CD4-positive, alpha-beta T cell treated with Interferon alpha-2 for 1 hour (primary cell): ENCODE measurements around the gene SPI1.
A peak's percentile ranks its signal among the peaks of the same experiment; 100 is the strongest.

Experiments
- DNase-seq, 2 donors: peaks; one replicate each; pipeline ENCODE4 v3.0.0-alpha.2; 2020 to 2022

SPI1 gene

GRCh38 chr11:47378010-47378835 lies at the start of gene SPI1:
TSS of gene SPI1 (minus strand) at chr11:47378547. CDS start at chr11:47378353, 194 bp downstream.
- DNase-seq = peak in 1 of 2 donors; percentile 74

- peak; percentile 97 to 98 for DNase-seq
These were observed 48.0 kb upstream of the SPI1 start, which contains the start of gene PSMC3 for GRCh38 chr11:47426062-47426956. TSS of gene PSMC3 (minus strand) at chr11:47426439. CDS start at chr11:47426279, 160 bp downstream.

GRCh38 chr11:47425611-47426010 lies 47.3 kb upstream of the SPI1 start:
- DNase-seq = no peak

GRCh38 chr11:47418454-47419259 lies 40.3 kb upstream of the SPI1 start:
- DNase-seq = no peak

DNA sequence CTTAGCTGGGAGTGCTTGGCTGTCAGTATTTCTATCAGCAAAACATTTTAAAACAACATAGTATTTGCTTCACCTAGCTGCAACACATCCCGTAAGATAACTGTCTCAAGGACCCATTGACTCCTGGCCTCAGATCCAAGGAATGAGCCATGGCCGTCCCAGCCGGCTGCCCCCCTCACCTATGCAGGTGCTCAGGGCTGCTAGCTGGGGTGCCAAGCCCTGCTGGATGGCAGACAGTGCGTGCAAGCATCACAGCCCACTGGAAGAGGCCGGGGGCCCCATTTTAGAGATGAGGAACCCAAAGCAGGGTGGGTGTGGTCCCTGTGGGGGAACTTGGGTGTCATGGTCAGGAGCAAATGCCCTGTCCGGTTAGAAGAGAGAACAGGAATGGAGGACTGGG lies 39.4 kb upstream of the SPI1 start:
- no peak for DNase-seq

DNA sequence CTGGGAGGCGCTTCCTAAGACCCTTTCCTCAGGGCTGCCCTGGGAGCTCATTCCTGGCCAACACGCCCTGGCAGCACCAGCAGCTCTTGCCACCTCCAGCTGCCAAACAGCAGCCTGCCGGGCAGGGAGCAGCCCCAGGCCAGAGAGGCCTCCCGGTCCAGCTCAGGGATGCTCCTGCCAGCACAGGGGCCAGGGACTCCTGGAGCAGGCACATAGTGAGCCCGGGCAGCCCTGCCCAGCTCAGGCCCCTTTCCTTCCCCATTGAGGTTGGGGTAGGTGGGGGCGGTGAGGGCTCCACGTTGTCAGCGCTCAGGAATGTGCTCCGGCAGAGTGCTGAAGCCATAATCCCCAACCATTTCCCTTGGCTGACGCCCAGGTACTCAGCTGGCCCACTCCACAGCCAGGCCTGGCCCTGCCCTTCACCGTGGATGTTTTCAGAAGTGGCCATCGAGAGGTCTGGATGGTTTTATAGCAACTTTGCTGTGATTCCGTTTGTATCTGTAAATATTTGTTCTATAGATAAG lies 37.7 kb upstream of the SPI1 start:
- DNase-seq = no peak

DNA sequence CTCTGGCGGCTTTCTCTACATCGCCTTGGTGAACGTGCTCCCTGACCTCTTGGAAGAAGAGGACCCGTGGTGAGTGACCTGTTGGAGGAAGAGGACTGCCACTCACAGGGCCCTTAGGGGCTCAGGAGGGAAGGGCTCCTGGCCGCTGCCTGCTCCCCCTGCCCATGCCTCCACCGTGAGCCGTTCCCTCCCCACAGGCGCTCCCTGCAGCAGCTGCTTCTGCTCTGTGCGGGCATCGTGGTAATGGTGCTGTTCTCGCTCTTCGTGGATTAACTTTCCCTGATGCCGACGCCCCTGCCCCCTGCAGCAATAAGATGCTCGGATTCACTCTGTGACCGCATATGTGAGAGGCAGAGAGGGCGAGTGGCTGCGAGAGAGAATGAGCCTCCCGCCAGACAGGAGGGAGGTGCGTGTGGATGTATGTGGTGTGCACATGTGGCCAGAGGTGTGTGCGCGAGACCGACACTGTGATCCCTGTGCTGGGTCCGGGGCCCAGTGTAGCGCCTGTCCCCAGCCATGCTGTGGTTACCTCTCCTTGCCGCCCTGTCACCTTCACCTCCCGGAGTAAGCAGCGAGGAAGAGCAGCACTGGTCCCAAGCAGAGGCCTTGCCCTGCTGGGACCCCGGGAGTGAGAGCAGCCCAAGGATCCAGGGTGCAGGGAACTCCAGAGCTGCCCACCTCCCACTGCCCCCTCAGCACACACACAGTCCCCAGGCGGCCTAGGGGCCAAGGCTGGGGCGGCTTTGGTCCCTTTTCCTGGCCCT lies 36.9 kb upstream of the SPI1 start:
- DNase-seq = no peak

DNA sequence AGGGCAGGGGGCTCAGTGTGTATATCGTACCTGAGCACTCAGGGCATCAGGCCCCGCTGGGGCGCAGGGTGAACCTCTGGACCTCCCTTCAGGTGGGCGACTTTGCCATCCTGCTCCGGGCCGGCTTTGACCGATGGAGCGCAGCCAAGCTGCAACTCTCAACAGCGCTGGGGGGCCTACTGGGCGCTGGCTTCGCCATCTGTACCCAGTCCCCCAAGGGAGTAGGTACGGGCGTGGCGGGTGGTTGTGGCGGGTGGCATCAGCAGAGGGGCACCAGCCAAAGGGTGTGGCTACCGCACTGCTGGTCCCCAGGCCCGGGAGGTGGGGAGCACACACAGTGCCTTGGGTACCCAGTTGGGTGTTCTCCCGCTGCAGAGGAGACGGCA lies 36.3 kb upstream of the SPI1 start:
- DNase-seq = no peak

GRCh38 chr11:47413908-47414684 lies 35.7 kb upstream of the SPI1 start:
- DNase-seq = no peak

DNA sequence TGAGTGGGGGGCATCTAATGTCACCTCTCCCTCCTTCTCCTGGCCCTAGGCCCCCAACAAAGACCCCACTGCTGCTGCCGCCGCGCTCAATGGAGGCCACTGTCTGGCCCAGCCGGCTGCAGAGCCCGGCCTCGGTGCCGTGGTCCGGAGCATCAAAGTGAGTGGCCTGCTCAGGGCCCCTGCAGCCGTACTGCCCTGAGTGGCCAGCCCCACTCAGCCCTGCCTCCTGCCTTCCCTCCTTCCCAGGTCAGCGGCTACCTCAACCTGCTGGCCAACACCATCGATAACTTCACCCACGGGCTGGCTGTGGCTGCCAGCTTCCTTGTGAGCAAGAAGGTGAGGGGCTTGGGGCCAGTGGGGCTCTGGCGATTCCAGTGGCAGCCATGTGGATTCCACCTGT lies 35.0 kb upstream of the SPI1 start:
- DNase-seq = no peak

DNA sequence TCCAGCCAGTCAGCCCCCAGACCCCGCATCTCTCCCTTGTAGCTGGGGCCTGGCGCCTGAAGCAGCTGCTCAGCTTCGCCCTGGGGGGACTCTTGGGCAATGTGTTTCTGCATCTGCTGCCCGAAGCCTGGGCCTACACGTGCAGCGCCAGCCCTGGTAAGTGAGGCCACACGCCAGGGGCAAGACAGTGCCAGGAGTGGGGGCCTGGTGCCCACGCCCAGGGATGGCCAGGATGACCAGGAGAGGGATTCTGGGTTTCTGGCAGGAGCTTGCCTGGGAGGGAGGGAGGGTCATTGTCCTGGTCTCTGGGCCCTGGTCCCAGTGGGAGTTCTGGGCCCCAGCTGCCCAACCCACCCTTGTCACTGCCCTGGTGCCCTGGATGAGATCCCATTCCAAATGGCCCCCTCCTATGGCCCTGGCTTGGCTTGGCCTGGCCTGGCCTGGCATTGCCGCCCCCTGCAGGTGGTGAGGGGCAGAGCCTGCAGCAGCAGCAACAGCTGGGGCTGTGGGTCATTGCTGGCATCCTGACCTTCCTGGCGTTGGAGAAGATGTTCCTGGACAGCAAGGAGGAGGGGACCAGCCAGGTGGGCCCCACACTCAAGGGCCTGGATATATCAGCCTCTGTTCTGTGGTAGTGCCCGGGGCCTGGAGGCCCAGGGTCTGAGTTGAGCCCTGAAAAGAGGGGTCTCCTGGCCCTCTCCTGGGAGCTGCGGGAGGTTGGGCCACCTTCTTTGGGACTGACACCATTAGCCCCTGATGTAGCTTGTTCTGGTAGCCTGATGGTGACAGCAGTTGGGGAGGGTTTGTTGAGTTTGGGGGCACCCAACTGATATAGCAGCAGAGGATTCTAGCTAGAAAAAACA lies 33.8 kb upstream of the SPI1 start:
- peak; percentile 57 to 64 for DNase-seq

- DNase-seq = no peak
These were observed 32.3 kb upstream of the SPI1 start for GRCh38 chr11:47410370-47411264.

- DNase-seq = no peak
These were observed 31.4 kb upstream of the SPI1 start for GRCh38 chr11:47409440-47410369.

GRCh38 chr11:47408598-47409439 lies 30.5 kb upstream of the SPI1 start:
- no peak for DNase-seq

DNA sequence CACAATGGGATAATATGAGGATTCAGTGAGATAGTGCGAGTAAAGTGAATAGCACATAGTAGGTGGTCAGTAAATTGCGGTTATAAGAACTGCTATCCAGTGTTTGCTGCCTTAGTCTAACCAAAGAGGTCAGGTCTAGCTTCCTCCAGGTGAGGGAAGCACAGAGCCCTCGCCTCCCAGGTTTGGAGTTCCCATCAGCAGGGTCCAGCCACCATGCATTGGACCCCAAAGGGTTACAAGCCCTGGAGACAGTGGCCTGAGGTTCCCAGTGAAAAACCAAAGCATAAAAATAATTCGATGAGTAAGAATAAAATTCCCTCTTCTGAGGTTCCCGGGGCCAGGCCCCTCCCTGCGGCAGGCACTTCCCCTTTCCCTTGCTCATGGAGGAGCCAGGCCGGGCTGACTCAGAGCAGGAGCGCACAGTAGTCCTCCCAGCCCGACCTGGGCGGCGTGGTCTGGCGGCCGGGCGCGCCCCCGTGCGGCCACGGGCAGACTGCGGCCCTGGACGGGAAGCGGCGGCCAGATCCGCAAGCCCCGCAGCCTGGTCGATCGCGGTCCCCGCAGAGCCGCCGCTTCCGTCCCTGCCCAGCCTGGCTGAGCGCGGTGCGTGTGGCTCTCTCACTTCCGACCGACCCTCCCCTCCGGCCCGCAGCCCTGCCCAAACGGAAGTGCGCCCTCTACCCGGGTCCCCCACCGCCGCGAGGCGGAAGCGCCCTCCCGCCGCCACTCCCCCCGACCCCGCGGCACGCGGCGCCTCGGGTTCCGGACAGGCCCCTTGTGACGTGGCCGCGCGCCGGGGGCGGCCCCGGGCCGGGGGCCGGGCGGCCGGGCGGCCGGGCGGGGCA lies 29.6 kb upstream of the SPI1 start, which contains the start of gene SLC39A13:
Gene SLC39A13, plus strand, starts transcription at position 845 of the 845 bp plus-strand sequence. CDS start 1,505 bp downstream, outside the sequence.
- peak; percentile 91 to 95 for DNase-seq
